Left kidney (tissue), 2 donors: ENCODE results near the gene ITGB5. TPM values are rescaled to one million over a fixed set of nuclear protein-coding genes. Genes with fewer than 3 reads are reported as not detected.

Source experiments
- DNase-seq: peaks from one replicate; pipeline ENCODE4 v3.0.0-alpha.2; 2013
- polyA plus RNA-seq: library from polyadenylated mRNA; unstranded; fragments of 120-200 nt; gene quantifications from one replicate; pipeline ENCODE4 v1.2.1, GENCODE V29; 2013; ENCODE audit not compliant: insufficient read length

The ITGB5 gene
- polyA plus RNA-seq, 1 donor: 85.0 TPM

DNA sequence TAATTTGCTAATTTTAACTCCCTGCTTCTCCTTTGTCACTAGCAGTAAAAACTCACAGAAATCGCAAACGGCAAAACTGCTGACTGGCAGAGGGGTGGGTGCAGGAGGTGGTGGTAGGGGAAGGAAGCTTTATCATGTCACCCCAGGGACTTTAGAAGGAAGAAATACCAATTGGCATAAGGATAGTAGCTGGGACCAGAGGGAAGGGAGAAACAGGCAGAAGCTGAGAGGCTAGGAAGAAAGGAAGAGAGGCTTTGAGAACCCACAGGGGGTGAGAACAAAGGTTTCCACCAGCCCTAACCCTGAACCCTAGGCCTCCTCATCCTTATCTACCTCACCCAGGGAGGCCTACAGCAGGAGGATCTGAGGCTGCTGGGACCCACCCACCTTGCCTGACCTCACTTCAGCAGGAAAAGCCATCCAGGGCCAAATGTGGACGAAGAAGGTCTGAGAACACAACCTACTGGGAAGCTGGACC is 10.7 kb downstream of the ITGB5 start:
- DNase-seq: no peak

DNA sequence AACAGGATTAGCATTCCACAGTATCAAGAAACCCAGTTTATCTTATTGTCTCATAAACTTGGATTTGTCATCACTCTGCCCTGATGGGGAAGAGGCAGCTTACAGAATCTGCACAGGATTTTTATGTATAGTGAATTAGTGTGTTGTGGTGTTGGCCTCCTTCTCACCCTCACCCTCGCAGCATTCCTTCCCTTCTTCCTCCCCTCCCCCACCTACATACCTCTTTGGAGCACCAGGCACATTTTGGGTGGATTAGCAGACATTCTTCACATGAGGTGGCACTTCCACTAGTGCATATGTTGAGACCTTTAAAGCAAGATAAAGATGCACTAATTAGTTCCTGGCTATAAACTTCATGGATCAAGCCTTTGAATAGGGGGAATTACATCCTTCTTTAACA is 13.9 kb downstream of the ITGB5 start:
- DNase-seq: no peak

DNA sequence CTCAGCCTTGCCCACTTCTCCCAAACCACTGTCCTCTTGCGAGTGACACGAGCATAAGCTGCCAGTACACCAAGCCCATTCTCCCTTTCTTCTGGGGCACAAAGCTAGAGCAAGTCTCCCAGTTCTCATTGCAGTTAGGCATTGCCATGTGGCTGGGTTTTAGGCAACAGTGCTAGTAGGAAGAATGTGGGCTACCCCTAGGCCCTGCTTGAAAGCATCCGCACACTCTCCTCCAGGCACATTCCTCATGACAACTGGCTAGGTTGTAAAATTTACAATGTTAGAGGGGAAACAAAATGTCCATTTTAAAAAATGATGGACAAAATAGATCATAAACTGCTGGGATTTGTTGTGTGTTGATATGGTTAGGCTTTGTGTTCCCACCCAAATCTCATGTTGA is 19.7 kb downstream of the ITGB5 start:
- DNase-seq: no peak

DNA sequence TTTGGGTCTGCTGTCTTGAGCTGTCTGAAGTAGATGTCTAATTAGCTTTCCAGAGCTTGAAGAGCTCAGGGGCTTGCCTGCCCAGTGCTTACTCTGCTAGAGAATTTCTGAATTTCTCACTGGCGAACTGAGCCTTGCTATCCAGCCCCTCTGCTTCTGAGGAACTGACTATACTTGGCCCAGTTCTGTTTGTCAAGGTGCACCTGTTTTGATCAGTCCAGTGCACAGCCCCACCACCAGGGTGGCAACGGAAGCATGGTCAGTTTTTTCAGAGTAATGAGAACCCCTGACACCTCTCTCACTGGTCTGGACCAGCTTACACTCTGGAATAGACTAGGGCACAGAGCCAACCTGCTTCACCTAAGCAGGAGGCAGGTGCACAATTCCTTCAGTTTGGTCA is 25.2 kb downstream of the ITGB5 start:
- no peak for DNase-seq

DNA sequence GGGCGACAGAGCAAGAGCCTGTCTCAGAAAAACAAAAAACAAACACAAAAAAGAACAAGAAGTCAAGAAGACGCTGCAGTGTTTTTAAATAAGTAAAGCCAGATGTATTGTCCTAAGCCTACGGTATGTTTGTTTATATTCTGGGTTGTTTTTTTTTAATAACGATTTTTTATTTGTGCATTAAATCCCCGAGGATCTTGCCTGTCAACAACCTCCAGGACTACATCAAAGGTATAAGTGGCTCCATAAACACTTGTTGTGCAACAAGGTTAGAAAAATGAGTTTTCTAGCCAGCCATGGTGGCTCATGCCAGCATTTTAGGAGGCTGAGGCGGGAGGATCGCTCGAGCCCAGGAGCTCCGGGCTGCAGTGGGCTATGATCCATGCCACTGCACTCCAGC is 26.1 kb downstream of the ITGB5 start:
- no peak for DNase-seq

DNA sequence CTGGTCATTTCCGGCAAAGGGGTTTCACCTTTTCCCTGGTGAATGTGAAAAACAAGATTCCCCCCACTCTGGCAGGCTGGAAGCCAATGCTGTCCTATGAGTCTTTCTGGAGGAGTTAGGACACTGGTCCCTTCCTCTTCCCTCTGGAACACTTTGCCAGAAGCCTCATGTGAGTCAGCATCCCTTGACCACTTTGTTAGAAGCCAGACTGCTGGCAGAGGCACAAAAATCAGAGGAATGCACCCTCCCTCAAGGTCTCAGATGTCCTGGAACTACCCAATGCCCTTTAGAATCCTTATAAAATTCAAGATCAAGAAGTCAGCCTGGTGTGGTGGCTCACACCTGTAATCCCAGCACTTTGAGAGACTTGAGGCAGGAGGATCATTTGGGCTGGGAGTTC is 26.6 kb downstream of the ITGB5 start:
- no peak for DNase-seq

DNA sequence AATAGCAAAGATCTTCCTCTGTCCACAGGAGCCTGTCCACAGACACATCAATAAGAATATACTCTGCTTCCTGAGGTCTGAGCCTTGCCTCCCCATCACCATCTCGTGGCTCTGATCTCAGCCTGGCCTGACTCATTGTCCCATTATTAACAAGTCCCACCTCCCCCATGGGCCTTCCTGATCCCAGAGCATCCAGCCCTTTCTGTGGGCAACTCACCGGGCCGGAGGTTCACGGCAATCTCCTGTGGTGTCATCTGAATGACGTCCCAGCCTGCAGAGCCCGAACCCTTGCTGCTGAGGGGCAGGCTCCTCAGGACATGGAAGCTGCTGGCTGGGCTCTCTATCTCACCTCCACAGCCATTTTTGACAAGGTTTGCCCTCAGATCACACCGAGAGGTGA is 28.1 kb downstream of the ITGB5 start:
- DNase-seq: no peak

DNA sequence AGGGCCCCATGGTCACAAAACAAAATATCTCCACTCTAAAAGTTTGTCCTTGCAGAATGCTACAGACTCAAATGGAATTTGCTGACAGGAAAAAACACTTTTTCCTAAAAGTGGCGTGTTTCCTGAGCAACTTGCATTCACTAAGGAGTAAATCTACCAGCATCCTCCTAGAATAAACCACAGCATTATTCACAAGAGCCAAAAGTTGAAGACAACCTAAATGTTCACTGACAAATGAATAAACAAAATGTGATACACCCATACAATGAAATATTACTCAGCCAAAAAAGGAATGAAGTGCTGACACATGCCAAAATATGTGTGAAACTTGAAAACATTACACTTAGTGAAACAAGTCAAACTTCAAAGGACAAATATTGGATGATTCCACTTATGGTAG is 28.9 kb downstream of the ITGB5 start:
- DNase-seq: no peak

DNA sequence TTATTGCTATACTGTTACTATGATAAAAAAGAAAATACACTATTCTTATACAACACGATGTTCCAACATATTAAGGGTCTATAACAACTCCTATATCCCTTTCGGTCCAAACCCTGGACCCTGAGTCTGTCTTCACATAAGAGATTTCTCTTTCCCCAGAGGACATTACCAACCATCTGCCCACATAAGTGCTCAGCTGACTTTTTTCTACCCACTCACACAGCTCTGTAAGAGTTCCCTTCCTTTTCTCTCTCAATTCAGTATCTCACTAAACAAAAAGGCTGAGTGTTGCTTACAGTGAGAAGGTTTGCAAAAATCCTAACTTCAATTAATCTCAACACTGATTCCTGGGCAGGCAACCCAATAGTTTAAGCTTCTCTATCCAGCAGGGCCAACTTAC is 30.5 kb downstream of the ITGB5 start:
- DNase-seq: no peak

DNA sequence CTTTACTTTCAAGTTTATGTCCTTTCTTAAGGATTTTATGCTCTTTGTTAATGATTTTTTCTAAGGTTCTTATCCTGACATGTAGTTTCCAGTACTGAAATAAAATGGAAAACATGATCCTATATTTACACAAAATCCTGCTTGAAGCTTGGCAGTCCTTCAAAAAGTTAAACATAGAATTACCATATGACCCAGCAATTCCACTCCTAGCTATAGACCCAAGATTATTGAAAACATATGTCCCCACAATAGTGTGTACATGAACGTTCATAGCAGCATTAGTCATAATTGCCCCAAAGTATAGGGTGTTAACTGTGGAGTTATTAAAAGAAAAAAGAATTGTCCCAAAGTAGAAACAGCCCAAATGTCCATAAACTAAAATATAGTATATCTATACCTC is 33.2 kb downstream of the ITGB5 start:
- DNase-seq: no peak

DNA sequence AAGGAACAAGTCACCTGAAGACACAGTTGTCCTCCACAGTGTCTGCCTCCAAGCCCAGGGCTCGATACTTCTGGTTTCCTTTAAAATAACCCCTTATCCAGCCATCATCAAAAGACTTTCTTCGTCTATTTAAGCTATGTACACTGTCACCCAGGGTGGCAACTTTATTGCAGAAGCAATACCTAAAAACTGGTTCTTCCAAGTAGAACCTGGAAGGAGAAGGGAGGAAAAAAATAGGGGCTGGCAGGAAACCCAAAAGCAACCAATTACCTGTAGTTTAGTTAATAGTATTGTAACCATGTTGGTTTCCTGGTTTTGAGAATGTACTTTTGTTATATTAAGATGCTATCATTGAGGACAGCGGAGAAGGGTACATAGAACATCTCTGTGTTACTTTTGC is 33.7 kb downstream of the ITGB5 start:
- no peak for DNase-seq

DNA sequence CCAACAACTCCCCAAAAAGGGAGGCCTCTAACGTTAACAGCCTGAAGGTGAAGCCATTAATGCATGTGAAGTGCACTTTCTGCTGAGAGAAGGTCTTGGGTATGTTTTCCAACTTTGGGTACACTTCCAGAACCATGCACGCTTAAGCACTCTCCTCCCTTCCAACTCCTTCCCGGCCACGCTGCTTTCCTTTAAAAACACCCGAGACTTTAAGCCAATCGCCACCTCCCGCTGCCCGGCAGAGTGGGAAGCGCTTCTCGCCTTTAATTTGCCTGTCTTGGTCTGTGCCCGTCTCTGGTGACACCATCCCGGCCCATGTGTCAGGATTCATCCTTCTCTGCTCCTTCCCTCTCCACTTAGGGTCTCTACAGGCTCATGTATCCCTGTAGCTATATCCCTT is 35.3 kb downstream of the ITGB5 start:
- no peak for DNase-seq

DNA sequence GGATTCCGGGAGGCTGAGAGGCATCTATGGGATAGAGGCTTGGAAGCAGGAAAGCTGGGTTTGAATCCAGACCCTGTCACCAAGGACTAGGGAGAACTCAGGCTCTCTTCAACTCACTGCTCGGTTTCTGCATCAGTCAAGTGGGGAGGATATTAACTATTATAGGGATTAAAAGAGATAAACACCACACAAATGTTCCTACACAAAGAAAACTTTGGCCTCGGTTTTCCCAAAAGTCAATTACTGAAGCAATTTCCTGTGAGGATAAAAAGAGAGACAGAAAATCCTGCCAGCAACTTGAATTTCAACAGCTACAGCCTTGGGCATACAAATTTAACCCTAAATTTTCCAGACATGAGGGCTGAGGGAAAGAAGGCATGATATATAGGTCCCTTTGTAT is 36.0 kb downstream of the ITGB5 start:
- no peak for DNase-seq

DNA sequence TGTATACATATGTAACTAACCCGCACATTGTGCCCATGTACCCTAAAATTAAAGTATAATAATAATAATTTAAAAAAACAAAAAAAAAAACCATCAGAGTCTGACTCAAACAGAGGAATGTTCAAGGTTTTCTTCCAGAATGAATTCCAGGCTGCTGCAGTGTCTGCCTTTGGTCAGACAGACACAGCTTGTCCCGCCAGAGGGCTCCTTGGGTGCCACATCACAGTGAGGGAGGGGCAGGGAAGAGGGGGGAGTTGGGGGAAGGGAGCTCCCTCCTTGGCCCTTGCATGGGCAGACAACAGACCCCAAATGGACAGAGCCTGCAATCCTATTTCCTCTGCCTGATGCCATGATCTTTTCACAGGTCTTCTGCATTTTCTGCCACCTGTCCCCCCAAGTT is 36.5 kb downstream of the ITGB5 start:
- DNase-seq: no peak

DNA sequence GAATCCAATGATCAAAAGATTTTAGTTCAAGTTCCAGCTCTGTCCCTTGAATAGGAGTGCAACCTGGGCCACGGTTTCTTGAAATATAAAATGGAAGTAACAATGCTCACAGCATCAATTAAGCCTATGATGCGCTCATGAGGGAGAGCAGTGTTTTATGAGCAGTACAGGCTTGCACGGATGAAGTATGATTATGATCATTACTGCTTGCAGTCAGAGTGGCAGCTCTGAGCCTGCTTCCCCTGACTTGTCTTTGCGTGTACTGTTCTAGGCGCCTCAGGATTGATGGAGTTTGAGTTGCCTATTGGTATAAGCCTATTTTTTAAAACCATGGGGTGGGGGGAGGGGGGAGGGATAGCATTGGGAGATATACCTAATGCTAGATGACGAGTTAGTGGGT is 37.0 kb downstream of the ITGB5 start:
- no peak for DNase-seq

DNA sequence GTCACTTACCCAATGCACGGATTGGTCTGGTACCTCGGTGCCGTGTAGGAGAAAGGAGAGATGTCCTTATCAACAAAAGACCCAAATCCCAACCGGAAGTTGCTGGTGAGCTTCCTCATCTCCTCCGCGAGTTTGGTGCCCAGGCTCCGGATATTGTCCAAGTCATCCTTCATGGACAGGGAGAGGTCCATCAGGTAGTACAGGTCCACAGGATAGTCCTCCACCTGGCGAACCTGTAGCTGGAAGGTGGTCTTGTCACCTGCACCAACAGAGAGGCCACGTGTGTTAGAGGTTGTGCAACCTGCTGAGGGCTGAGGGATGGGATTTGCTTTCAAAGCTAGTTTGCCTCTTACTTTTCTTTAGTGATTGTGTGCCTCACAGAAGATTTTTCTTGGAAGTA is 38.9 kb downstream of the ITGB5 start:
- DNase-seq: no peak

DNA sequence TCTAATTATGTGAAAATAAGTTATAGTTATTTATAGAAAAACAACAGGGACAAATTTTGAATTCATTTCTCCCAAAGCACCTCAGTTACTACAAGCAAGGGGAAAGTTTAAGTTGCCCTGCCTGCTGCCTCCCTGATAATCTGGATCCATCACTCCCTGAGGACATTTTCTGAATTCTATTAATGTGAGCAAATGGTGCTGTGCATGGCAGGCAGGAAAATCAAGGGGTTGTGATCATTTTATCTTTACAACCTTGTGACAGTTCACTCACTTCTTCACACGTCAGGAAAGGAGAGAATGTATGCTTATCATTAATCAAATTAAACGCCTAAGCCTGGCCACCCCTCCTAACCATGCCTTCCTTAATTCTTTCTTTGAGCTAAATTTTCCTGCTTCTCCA is 39.3 kb downstream of the ITGB5 start:
- no peak for DNase-seq

DNA sequence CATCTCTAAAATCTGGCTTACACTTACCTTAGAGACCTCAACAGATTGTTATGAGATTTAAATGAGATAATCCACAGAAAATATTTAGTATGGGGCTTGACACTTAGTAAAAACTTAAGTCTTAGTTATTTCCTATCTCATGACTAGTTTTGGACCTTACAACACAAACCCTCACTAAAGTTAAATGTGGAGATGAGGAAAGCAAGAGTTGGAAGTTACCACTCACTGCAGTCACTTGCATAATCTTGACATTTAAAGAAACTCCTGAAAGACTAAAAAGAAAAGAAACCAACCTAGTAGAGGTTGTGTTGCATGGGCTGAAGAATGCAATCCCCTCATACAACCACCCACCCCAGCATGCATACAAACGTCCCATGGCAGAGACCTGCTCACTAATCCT is 40.1 kb downstream of the ITGB5 start:
- DNase-seq: no peak

DNA sequence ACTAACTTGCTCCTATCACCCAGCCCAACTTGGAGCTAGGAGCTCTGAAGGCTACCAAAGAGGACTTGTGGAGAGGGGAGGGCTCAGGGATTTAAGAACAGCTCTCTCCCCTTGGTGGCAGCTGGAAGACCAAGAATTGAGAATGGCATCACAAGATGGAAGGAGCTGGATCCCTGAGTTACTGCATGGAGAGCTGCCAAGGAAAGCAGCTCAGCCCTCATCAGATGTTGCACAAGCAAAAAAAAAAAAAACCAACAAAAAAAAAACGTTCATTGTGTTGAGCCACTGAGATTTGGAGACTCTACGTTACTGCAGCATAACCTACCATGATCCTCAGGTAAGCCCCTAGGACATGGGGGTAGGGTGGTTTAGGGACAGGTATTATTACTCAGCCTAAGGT is 41.0 kb downstream of the ITGB5 start:
- DNase-seq: no peak

DNA sequence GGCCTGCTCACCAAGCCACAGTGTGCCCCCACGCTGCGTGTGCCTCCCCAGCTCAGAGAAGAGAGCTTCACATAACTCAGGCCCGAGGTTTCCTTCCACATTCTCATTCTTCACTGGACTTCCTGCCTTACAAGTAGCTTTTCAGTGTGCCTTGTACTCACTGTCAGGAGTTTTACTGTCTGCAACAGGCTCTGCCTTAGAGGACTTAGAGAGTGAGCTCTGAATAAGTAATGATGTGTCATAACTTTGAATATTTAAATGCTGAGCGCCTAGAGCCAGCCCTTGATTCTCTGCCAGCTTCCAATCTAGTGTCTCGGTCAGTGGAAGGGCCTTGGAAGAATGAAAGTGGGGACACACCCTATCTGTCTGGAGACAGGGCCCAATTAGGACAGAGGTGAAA is 41.8 kb downstream of the ITGB5 start:
- no peak for DNase-seq

DNA sequence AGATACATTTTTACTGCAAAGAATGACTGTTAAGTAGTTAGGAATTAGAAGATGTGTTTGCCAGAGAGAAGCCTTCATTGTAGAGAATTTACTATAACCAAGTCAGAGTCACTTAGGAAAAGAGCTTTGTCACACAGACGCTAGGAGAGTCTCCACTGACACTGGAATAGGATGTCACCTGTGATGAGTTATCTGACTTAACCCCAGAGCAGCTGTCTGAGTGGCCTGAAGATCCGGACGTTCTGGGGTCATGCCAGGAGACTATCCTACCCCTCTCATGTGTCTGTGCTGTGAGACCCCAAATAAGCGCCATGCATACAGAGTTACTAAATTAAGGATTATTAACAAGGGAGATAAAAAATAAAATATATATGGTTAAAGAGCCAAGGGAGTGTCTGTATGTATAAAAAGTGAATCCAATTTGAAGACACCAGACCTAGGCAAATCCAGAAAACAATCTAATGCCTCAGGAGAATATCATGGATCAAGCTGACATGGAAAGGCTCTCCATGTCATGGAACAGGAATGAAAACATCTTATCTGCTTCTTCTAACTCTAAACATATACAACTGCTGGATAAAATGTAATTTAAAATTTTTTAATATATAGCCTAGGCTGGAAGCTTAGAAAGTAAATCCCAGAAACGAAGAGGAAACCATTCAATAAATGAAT is 43.5 kb downstream of the ITGB5 start:
- no peak for DNase-seq

DNA sequence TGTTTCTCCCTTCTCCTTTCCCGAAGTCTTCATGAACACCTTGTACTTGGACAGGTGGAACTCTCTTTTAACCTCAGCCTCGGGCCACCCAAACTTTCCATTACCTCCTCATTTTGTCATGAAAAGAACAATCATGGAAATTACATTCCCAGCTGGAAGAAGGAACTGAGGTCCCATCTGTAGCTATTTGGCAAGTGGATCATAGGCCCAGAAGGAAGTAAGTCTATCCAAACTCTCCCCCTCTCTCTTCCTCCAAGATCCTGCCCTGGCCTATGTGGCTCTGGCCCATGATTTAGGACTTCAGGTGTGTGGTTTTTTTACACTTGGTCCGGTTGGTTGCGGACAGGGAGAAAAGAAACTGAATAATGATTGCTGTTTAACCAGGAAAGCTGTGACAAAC is 44.1 kb downstream of the ITGB5 start:
- DNase-seq: no peak

DNA sequence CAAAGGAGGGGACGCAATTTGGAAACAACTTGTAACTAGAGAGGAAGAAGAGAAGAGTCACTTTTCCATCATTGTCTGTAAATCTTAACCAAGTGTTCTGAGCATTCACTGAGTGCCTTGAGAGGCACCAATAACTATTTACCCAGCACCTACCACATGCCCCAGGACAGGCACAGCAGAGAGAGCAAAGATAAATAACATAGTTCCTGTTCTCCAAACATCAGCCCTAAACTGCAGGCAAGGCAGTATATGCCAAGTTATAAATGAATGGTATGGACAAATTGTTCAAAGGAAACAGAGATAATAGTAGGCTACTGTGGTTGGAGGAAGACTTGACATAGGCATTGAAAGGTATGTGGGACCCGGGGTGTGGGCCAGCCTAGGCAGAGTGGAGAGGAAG is 45.6 kb downstream of the ITGB5 start:
- DNase-seq: no peak

DNA sequence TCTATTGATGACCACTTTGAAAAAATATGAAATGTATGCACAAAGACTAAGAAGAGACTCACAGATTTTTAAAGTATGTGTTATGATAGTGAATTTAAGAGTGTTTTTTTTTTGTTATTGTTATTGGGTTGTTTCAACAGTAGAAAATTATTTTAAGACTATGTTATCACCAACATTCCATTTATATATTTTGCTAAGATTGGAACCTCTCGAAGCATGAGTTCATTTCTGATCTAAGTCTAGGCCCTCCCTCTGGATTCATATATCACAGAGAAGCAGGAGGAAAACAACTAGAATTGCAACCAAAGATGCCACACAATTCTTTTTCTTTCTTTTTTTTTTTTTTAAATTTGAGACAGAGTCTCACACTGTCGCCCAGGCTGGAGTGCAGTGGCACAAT is 46.8 kb downstream of the ITGB5 start:
- DNase-seq: no peak

DNA sequence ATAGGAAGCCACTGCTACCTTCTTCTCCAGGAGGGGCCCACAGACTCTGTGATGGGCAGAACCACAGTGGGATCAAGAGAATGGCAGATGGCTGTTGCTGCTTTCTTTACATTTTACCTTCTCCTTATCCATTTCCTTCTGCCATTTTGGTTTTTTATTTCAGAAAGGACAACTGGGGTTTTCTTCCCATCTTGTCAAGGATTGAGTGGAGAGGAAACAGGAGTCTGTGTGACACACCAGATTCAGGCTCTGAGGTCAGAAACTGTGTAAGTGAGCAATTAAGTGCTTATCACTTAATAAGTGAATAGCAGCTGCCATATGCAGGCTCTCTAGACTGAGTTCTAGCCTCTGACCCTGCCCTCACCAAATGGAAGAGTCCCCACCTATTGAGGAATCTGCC is 47.3 kb downstream of the ITGB5 start:
- DNase-seq: no peak
